ENCODE data around the gene FMO2. TPM values are rescaled to one million over a fixed set of nuclear protein-coding genes. Genes with fewer than 3 reads are reported as not detected.

The FMO2 gene
- total RNA-seq, 1 donor from 2014 or later: not detected

- Mint-ChIP-seq H3K4me3 (no peak overlapping the region), H3K4me1 (peaks cover 7% of the 10 kb centered on the region), H3K36me3 (ENCODE audit: low read depth) (no peaks in the 10 kb centered on the region), H3K27ac (ENCODE audit: unreplicated experiment) (no peak overlapping the region), H3K9me3 (no peaks in the 10 kb centered on the region), H3K27me3 (ENCODE audit: low read depth) (no peaks in the 10 kb centered on the region)
- TF ChIP-seq, protein P1, sequence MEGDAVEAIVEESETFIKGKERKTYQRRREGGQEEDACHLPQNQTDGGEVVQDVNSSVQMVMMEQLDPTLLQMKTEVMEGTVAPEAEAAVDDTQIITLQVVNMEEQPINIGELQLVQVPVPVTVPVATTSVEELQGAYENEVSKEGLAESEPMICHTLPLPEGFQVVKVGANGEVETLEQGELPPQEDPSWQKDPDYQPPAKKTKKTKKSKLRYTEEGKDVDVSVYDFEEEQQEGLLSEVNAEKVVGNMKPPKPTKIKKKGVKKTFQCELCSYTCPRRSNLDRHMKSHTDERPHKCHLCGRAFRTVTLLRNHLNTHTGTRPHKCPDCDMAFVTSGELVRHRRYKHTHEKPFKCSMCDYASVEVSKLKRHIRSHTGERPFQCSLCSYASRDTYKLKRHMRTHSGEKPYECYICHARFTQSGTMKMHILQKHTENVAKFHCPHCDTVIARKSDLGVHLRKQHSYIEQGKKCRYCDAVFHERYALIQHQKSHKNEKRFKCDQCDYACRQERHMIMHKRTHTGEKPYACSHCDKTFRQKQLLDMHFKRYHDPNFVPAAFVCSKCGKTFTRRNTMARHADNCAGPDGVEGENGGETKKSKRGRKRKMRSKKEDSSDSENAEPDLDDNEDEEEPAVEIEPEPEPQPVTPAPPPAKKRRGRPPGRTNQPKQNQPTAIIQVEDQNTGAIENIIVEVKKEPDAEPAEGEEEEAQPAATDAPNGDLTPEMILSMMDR (conservative IDR thresholded peaks at IDR 0.05): no peak
- DNase-seq (ENCODE audit: low read depth, low spot score): no peak
These were observed 29.6 kb upstream of the FMO2 start for GRCh38 chr1:171155484-171155883.

DNA sequence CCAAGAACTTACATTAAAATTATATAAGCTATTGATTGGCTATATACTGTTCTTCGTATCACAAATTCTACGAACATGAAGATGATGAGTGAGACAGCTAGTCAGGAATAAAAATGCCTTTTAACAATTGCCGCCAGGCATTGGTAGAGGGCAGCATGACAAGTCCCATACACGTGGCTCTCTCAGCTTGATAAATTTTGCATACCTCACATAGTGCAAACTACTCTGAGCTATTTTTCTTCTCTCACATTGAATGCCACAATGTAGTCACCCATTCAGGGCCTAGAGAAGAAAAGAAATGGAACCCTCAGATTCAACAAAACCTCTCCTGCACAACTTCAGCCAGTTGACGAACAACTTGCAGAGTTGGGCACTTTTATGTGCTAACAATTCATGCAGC, 27.0 kb upstream of the FMO2 start:
- Mint-ChIP-seq H3K36me3 (ENCODE audit: low read depth) (no peaks in the 10 kb centered on the region), H3K4me1 (peaks cover 7% of the 10 kb centered on the region), H3K27me3 (ENCODE audit: low read depth) (no peaks in the 10 kb centered on the region), H3K4me3 (no peak overlapping the region), H3K9me3 (no peaks in the 10 kb centered on the region), H3K27ac (ENCODE audit: unreplicated experiment) (no peak overlapping the region)
- TF ChIP-seq, protein P1 (conservative IDR thresholded peaks at IDR 0.05): no peak
- no peak for DNase-seq (ENCODE audit: low read depth, low spot score)

DNA sequence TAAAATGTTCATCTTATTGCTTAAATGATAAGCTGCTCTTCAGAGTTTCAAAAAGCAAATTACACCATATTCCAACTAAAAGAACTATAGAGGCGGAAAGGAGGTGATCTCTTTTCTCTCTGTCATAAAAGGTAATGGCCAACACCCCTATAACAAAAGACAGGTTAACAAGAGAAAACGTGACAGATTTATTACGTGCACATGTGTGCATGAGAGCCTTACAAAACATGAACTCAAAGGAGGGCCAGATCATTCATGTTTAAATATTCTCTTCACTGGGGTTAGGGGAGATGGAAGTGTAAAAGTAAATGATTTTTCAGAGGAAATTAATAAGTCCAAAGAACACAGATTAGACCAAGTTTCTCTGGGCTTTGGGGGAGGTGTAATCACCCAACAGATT, 26.5 kb upstream of the FMO2 start:
- TF ChIP-seq, protein P1 (conservative IDR thresholded peaks at IDR 0.05): no peak

GRCh38 chr1:171159148-171159547, 26.0 kb upstream of the FMO2 start:
- Mint-ChIP-seq H3K9me3 (no peaks in the 10 kb centered on the region), H3K27me3 (ENCODE audit: low read depth) (no peaks in the 10 kb centered on the region), H3K36me3 (ENCODE audit: low read depth) (no peaks in the 10 kb centered on the region), H3K4me1 (peaks cover 7% of the 10 kb centered on the region), H3K4me3 (no peak overlapping the region), H3K27ac (ENCODE audit: unreplicated experiment) (no peak overlapping the region)
- no peak for DNase-seq (ENCODE audit: low read depth, low spot score)
- TF ChIP-seq, protein P1 (conservative IDR thresholded peaks at IDR 0.05): no peak

More for the DNA sequence above, 26.5 kb upstream of the FMO2 start:
- H3K4me3 Mint-ChIP-seq: no peak overlapping the region
- H3K27ac Mint-ChIP-seq (ENCODE audit: unreplicated experiment): no peak overlapping the region
- H3K4me1 Mint-ChIP-seq: peaks cover 7% of the 10 kb centered on the region
- no peaks in the 10 kb centered on the region for H3K36me3 Mint-ChIP-seq (ENCODE audit: low read depth)
- DNase-seq (ENCODE audit: low read depth, low spot score): no peak
- no peaks in the 10 kb centered on the region for H3K27me3 Mint-ChIP-seq (ENCODE audit: low read depth)
- no peaks in the 10 kb centered on the region for H3K9me3 Mint-ChIP-seq

DNA sequence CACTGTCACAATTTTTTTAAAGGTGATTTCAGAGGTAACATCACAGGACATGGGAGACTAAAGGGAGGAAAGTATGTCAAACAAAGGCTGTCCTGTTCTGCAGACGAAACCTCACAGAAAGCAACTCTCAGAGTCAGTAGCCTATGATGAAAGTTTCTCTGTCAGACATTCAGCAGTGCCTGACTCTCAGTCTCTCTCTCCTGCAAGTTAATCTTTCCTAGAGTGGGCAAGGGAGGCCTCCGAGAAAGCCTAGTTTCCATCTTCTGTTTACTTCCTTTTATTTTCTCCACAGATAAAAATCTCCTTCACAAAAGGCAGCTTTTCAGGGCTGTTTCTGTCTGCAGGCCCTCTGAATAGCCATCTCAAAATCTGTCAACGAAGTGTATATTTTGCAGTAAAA, 24.9 kb upstream of the FMO2 start:
- Mint-ChIP-seq H3K27ac (ENCODE audit: unreplicated experiment) (peak overlapping the region; percentile 71), H3K4me3 (no peak overlapping the region), H3K9me3 (no peaks in the 10 kb centered on the region), H3K4me1 (peaks cover 7% of the 10 kb centered on the region), H3K36me3 (ENCODE audit: low read depth) (no peaks in the 10 kb centered on the region), H3K27me3 (ENCODE audit: low read depth) (no peaks in the 10 kb centered on the region)
- TF ChIP-seq, protein P1 (conservative IDR thresholded peaks at IDR 0.05): no peak
- DNase-seq (ENCODE audit: low read depth, low spot score): no peak

Data from neural crest cell (in vitro differentiated cells).